HG03565 (cell line): ENCODE results near the gene GLYATL1.
"Not testable (repeated sequence)": the region's sequence is repeated elsewhere in the genome, so short reads cannot be mapped to it uniquely, and the experiment has no call there.

Experiments
- ATAC-seq: cut with Tn5 transposase; IDR thresholded peaks from one replicate; pipeline ENCODE4 v1.9.1; 2021; ENCODE audit warnings: mild to moderate bottlenecking, moderate library complexity; ENCODE audit not compliant: unreplicated experiment

Gene GLYATL1

GRCh38 chr11:58992489-58992888 is 53.2 kb downstream of the GLYATL1 start:
- no peak for ATAC-seq

GRCh38 chr11:58994171-58994570 is 54.9 kb downstream of the GLYATL1 start:
- ATAC-seq, result no peak

GRCh38 chr11:58998480-58999290 is 59.4 kb downstream of the GLYATL1 start:
- no peak for ATAC-seq

DNA sequence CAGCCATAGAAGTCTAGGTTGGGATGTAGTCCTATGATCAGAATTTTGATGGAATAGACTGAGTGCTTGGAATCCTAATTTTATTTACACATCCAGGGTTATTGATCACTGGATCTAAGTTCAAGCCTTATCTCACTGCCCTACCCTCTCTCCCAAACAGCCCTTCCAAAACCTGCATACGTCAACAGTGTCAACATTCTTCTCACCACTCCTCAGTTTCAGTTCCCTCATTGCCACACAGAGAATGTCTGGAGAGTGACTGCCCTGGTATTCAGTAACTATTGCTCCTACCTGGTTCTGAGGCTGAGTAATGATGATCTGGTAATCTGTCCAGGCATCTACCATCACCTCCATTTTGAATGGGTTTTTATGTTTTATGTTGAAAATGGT is 60.0 kb downstream of the GLYATL1 start:
- ATAC-seq, result peak; percentile 92

GRCh38 chr11:59000003-59000402 is 60.7 kb downstream of the GLYATL1 start:
- no peak for ATAC-seq

- not testable (repeated sequence) for ATAC-seq
Observed at GRCh38 chr11:59002006-59002405, 62.7 kb downstream of the GLYATL1 start.
